NCI-H2196 treated with DMSO at 0.1 percent for 48 hours (cell line): ENCODE data around the gene OLFML2B.

Experiments
- DNase-seq: peaks from one replicate; lab custom pipeline; 2025; ENCODE audit not compliant: unreplicated experiment; lab: John Stamatoyannopoulos, UW

OLFML2B gene

DNA sequence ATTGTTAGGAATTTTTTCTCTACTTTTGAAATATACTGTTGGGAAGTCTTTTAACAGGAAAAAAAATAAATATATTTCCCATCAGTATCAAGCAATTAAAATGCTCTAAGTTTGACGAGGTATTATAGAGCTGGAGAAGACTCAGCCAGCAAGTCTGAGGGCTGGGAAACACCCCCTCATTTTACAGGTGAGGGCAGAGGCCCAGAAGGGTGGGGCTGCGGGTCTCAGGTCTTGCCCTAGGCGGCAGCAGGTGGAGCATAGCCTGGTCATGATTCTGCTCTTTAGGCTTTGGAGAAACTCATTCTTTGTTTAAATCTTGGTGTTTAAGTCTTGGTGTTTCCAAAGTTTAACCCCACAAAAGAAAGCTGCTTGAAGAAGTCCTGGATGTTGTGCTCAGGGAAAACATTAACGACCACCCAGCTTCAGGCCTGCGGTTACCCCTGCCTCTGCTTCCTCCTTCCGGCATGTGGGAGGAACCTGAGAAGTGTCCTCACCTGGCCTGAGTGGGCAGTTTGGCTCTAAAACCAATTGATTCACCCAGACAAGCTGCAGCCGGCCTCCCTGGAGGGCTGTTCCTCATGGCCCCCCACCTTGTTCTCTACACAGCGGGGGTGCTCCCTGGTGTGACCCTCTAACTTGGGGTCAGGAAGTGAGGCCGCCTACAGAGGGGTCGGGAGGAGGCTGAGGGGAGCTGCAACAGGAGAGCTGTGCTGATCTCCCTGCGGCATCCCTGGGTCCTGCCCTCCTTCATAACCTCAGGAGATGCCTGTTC lies 41.7 kb downstream of the OLFML2B start:
- DNase-seq: no peak

DNA sequence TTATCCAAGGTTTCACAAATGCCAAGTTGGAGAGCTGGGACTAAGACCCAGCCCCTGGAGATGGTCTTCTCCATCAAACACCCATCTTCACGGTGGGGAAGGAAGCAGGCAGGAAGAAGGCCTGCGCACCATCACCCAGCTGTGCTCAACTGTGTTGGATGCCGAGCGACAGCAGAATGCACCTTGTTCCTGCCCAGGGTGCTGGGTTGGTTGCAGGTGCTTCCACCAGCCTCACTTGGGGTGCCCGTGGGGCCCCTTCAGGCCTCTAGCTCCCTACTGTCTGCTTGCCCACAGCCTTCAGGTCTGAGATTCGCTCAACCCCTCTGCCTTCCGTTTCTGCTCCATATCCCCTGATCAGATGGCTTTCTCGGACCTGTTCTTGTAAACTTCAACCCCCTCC lies 42.5 kb downstream of the OLFML2B start:
- no peak for DNase-seq

DNA sequence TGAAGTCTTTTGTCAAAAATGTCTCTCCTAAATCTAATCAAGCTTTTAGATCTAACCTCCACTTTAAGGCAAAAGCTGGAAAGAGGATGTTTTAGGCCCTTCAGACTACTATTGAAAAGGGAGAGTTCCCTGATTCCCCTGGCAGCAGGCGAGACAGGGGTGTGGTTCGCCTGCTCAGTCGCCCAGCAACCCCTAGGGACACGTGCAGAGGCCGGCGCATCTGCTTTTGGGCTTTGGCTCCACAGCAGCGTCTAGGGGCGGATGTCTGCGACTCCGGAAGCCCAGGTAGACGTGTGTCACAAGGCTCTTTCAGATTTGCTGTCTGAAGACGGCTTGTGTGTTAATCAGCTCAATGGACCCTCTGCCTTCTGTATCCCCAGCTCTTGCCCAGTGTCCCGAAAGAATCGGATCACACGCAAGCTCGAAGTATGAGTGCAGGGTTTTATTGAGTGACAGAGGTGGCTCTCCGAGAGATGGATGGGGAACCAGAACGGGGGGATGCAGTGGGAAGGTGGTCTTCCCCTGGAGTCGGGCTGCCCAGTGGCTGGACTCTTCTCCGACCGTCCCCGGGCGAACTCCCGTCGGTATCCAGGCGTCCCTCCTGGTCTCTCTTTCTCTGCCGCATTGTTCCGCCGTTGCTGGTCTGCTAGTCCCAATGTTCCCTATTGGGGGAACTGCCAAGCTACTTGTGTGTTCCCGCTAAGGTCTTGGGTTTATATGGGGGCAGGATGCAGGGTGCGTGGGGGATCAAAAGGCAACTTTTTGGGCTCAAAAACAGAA lies 45.5 kb downstream of the OLFML2B start:
- DNase-seq: no peak

DNA sequence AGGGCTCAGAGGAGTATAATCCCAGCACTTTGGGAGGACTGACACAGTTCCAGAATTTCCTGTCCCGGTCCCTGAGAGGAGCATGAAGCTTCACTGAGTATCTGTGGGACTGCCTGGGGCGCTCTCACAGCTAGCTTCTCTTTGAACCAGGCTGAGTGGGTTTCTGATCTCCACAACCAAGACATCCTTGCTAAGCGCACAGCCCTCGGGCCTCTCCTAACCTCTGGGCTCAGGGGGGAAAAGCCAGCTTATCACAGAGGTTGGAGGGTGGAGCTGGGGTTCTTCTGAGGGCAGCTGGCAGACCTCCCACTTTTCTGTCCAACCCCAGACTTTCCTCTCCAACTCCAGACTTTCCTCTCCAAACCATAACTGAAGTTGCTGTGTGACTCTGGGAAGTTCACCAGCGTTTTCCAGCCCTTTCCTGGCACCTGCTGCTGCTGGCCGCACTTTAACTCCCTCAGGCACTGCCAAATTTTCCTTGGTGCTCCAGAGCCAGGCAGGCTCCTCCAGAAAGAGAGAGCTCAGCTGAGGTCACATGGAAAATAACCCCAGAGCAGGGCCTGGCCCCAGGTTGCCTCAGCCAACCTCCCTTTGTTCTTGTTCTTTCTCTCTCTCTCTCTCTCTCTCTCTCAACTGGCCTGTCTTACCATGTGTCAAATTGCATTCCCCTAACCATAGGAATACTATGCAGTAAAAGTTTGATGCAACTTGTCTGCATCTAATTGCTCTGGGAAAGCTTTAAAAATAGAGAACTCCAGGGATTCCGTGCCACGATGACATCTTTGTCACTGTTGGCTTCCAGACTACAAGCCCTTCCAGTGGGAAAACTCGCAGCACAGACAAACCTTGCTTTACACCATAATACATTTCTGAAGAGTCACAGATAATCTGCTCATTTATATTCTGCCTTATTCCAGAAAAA lies 49.5 kb downstream of the OLFML2B start:
- DNase-seq: no peak

DNA sequence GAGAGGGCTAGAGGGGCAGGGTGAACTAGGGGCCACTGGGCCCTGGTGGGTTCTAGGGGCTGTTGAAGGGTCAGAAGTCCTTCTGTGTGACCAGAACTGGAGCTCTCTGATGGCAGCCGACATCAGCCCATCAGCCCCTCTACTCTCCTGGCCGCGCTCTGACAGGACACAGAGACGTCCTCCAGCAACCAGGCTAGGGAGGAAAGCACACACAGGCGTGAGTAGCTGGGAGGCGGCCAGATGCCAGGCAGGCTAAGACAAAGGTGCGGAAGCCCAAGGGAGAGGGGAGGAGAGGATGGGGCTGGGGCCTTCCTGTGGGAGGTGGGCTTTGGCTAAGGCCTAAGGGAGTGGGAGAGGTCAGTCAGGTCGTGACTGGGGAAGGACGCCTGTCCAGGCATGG lies 50.8 kb downstream of the OLFML2B start:
- no peak for DNase-seq

DNA sequence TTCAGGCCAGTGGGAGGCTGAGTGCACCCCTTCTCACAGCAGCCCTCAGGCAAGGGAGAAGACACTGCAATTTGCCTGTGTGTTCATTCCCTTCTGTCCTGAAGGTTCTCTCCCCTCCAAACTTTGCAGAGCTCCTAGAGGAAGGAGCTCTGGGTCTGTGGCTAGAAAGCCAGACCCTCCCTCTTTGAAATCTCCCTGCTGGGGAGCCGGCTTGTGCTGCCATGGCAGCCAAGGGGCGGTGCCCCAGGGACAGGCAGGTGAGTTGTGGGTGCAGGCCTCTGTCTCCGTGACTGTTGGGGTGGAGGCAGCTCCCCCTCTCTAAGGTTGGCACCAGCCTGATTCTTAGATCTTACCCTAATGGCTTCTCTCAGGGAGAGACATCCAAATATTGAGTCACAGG lies 53.0 kb downstream of the OLFML2B start:
- no peak for DNase-seq

DNA sequence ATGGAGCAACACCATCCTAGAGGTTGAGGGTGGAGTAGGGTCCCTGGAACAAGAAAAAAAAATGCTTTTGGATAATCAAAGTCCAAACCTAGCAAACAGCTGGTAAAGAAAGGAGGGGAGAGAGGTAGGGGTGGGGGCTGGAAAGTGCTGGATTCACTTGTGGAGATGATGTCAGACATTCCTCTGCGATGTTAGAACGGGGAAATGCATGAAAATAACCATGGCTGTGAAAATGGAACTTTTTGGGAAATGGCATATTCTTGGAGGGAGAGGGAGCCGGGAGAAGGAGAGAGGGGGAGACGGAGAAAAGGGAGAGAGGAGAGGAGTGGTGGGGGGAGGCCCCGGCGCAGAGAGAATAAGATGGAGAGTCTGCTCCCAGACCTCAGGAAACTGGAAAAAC lies 53.6 kb downstream of the OLFML2B start:
- DNase-seq: no peak

DNA sequence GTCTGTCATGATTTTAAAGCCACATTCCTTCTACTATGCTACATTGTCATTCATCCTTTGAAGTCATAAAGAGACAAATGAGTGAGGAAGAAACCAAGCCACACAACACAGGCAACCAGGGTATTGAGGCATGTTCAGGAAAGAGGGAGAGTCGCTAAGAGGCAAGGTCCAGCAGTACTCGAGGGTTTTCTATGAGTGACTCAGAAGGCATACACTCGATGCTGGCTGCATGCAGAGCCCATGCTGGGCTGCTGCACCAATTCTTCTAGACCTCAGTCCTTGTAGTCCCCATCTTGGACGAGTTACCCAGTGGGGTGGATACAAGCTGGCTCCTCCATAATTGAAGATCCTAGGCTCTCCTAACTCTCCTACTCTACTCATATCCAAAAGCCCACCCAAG lies 57.6 kb downstream of the OLFML2B start:
- no peak for DNase-seq

DNA sequence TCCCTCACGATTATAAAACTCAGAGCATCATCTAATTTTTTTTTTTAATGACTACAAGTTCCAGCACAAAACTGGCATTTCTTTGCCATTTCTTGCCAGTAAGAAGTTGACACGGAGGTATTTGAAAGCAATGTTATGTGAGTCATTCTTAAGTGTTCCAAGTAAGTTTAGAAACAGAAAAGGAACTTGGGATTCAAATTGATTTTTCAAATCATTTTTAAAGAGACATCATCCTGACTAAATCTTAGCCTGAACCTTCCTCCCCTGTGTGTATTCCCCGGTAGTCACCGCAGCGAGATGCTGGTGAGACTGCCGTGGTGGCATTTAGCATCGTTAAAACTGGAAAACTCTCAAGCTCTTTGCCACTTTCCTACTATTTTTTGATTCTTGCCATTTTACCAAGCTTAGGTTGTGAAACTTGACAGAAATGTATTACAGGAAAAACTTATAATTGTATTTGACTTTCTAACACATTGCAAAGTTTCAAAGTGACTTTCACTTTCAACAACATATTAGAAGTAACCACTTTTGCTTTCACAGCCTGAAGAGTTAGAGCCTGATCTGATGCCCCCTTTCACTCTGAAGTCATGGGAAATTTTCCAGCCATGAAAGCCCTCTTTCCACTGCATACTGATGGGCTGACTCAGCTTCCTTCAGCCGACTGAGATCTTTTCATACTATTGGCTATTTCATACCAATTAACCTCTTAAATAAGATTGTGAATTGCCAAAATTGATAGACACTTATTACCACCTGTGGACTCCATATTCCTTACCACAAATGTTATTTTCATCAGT lies 61.4 kb downstream of the OLFML2B start:
- DNase-seq: no peak

DNA sequence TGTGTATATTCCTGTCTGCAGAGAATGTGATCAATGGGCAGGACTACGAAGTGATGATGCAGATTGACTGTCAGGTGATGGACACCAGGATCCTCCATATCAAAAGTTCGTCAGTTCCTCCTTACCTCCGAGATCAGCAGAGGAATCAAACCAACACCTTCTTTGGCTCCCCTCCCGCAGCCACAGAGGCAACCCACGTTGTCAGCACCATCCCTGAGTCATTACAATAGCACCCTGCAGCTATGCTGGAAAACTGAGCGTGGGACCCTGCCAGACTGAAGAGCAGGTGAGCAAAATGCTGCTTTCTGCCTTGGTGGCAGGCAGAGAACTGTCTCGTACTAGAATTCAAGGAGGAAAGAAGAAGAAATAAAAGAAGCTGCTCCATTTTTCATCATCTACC lies 65.2 kb downstream of the OLFML2B start:
- DNase-seq: no peak

DNA sequence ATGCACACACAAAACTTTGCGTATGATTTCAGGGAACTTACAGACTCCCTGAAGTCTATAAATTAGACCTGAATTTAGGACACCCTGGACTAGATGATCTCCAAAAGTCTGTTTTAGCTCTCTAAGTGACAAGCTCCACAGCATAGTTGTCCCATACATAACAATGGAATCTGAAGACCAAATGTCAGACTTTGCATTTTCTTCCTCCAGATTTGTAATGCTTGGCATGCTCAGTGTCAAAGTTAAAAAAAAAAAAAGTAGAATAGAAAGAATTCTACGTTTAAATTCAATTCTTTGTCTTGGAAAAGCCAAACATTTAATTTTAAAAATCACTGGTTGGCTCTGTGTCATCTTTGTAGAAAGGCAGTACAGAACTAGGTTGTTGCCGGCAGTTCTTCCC lies 66.7 kb downstream of the OLFML2B start:
- DNase-seq: no peak

DNA sequence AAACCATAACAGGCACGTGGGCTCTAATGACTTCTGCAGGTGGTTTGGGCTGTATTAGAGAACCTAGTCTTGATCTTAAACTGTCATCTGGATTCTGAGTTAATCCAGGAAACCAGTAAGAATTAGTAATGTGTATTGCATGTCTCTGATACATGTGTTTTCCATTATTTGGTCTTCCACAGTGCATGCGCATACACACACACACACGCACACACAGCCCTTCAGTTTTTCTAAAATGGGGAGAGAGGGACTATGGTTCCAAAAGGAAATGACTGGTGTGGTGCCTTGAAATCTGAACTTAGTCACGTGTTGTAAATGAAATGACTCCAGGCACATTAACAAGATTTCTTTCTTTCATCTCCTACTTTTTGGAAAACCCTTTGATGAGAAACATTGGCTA lies 67.6 kb downstream of the OLFML2B start:
- DNase-seq: no peak

DNA sequence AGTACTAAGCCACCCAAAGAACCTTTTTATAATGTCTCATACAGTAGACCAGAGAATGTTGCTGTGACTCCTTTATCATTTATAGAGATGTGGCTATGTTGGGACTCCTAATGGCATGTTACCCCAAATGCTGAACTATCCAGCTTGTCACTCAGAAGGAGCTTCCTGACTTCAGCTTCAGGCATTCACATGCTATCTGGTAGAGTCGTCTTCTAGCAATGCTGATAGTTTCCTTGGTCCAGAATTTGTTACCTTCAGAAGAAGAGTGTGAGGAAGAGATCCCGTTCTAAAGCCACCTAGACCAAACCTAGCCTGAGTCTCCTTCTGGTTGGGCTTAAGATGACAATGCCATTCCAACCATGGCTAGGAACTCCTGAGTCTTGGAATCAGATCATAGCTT lies 68.1 kb downstream of the OLFML2B start:
- no peak for DNase-seq

DNA sequence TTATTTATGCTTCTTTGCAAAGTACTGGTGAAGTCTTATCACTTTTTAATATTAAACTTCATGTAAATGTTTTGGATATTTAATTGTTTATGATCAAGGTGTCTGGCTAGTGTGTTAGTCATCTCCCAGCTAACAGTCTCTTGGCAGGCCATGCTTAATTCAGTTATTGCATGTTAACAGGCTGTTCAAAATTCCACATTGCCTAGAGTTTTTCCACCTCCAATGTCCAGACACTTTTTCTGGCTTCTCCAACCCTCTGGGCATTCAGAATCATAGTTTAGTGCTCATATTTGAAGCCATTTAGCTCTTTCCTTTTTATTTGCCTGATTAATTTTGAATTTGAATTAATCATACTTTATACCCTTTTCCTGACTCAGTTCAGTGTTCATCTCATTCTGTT lies 69.2 kb downstream of the OLFML2B start:
- no peak for DNase-seq

DNA sequence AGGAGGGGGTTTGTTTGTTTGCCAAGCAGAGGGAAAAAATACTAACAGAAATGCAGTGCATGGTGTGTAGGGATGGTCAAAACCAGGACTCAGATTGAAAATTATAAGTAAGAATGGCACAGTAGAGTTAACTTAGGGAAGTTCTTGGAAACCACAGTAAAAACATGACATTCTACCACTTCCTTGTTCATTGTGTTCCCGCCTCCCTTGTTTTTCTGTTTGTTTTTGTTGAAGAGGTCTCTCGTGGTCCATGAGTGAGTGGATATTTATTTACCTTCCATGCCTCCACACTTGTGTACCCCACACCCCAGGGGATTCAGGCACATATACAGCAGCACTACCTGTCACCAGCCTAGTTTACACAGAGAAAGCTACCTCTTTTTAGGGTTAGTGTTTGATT lies 69.6 kb downstream of the OLFML2B start:
- DNase-seq: no peak

DNA sequence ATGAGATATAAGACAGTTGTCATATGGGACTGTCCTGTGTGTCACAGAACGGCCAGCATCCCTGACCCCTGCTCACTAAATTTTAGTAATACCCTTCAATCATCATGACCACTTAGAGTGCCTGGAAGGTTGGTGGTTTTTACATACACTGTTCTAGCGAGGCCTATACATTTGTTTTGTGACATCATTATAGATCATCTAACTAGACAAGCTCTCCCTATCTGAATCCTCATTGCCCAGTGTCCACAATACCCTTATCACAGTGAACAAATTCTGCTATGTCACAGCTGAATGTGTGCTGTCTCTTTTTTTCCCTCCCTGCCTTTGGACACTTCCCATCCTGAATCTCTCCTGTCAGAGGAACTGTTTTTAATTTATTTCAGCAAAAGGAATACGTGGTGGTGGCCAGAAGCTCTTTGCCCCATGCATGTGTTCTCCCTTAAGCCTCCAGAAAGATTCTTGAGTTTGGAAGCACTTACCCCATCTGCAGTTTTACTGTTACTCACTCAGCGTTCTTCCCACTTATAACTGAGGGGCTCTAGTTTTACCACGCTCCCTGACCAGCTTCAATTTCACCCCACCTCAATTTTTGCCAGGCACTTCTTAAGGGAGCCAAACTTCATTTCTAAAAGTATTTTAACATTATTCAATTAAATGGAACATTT lies 70.3 kb downstream of the OLFML2B start:
- DNase-seq: no peak

DNA sequence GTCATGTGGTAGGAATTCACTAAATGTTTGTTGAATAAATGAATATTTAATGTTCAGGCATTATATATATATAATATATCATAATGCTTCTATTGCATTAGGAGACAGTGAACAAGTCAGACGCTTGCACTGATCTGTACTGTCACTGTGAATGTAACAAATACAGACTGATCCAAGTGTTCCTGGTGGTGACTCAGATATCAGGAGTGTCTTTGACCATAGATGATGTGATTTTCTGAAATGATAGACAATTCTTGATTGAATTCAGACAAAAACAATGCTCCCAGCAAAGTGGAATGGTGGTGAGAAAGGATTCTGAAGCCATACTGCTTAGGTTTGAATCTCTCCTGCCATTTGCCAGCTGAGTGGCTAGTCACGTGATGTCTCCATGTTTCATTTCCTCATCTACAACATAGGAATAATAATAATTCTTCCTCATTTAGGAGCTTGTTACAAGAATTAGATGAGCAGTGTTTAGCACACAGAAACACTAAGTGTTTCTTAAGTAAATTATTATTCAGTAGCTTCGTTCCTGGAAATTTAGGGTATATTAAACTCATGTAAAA lies 71.0 kb downstream of the OLFML2B start:
- DNase-seq: no peak

DNA sequence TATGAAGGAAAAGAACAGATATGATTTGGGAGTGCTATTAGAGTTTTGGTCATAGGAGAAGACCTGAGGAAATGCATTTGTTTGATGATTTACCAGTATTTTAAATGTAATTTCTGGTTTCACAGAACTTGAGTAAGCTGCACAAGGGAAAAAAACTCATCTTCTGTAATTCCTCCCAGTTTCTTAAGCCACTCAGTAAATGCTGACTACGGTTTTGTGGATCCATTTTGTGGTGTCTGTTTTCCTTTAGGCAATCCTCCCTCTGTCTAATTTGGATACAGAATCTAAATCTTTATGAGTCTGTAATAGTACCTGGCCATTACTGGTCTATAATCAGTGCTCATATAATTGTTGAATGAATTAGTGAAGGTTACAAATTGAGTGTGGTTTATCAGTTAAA lies 72.0 kb downstream of the OLFML2B start:
- no peak for DNase-seq

DNA sequence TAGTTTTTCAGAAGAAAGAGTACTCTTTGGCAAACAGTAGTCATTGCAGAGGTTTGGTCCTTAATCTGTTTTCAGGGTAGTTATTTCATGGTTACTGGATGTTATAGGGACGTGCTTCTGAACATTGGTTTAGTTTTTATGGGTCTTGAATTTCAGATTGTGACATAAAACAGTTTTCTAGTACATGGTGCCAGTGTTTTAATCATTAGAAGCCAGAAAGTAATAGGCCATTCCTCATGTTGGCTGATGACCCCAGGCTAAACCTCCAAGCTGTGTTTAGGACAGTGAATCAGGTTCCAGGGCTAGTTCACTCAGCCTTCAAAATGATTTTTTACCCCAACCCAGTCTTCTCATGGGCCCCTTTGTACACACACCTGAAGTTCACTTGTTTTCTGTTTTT lies 73.3 kb downstream of the OLFML2B start:
- no peak for DNase-seq

DNA sequence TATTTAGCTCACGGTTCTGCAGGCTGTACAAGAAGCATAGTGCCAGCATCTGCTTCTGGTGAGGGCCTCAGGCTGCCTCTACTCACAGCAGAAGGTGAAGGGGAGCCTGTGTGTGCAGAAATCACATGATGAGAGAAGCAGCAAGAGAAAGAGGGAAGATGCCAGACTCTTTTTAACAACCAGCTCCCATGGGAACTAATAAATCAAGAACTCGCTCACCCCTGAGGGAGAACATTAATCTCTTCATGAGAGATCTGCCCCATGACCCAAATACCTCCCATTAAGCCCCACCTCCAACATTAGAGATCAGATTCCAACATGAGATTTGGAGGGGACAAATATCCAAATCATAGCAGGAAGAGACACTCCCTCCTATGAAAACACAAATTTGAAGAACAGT lies 74.1 kb downstream of the OLFML2B start:
- no peak for DNase-seq
